Large intestine (tissue), 3 donors: ENCODE results near the gene ARHGEF39. TPM values are rescaled to one million over a fixed set of nuclear protein-coding genes. Genes with fewer than 3 reads are reported as not detected.
"Not testable (repeated sequence)": the region's sequence is repeated elsewhere in the genome, so short reads cannot be mapped to it uniquely, and the experiment has no call there.

Source experiments
- DNase-seq, 2 donors: peaks; one replicate each; pipeline versions ENCODE4 v3.0.0 to v3.0.0-alpha.2; 2013
- H3K27ac ChIP-seq: one replicate; pipeline ENCODE4 v1.5.1; 2013; ENCODE audit warnings: low read length
- H3K27me3 ChIP-seq: 2 replicates; pipeline ENCODE4 v1.6.1; 2013; ENCODE audit warnings: low read length; ENCODE audit not compliant: control insufficient read depth, insufficient read depth
- H3K36me3 ChIP-seq: 2 replicates; pipeline ENCODE4 v1.6.1; 2013; ENCODE audit warnings: low read length; ENCODE audit not compliant: control insufficient read depth, insufficient read depth
- H3K4me1 ChIP-seq: one replicate; pipeline ENCODE4 v1.6.1; 2013; ENCODE audit warnings: low read length; ENCODE audit not compliant: control insufficient read depth, insufficient read depth
- H3K4me3 ChIP-seq: one replicate; pipeline ENCODE4 v1.5.1; 2013; ENCODE audit warnings: low read length
- H3K9me3 ChIP-seq: one replicate; pipeline ENCODE4 v1.6.1; 2013; ENCODE audit warnings: mild to moderate bottlenecking, low read depth, low read length, moderate library complexity; ENCODE audit not compliant: control insufficient read depth
- WGBS: methylation state at CpG from one replicate; pipeline ENCODE4 v1.1.5; 2013; ENCODE audit warnings: low lambda C conversion rate; ENCODE audit not compliant: insufficient coverage; 5-methylcytosine and 5-hydroxymethylcytosine counted together
- polyA plus RNA-seq: library from polyadenylated mRNA; unstranded; fragments of 120-200 nt; gene quantifications from one replicate; pipeline ENCODE4 v1.2.1, GENCODE V29; 2013

Gene ARHGEF39
- polyA plus RNA-seq, 1 donor: 5.2 TPM

- DNase-seq: peak in 1 of 2 donors; percentile 53
- H3K4me1 ChIP-seq: peaks cover 12% of the 10 kb centered on the region
- no peaks in the 10 kb centered on the region for H3K27me3 ChIP-seq
- WGBS: no CpG with 5 or more reads among the region's 7 CpGs
- no peak overlapping the region for H3K27ac ChIP-seq
- no peaks in the 10 kb centered on the region for H3K9me3 ChIP-seq
- no peaks in the 10 kb centered on the region for H3K36me3 ChIP-seq
- no peak overlapping the region for H3K4me3 ChIP-seq
These were observed 12.8 kb downstream of the ARHGEF39 start for GRCh38 chr9:35651956-35652828.

- Histone ChIP-seq H3K36me3 (no peaks in the 10 kb centered on the region), H3K9me3 (no peaks in the 10 kb centered on the region), H3K4me3 (no peak within 1 kb of the TSS), H3K27ac (no peak within 1 kb of the TSS), H3K4me1 (peaks cover 8% of the 10 kb centered on the region), H3K27me3 (no peaks in the 10 kb centered on the region)
- WGBS: no CpG with 5 or more reads among the region's 22 CpGs
- DNase-seq: no peak
These were observed 14.4 kb downstream of the ARHGEF39 start, which contains the start of gene SIT1 for GRCh38 chr9:35650341-35651158. Gene SIT1, minus strand, starts transcription at chr9:35650931. Its CDS starts 78 bp downstream, at chr9:35650853.

- no peak overlapping the region for H3K4me3 ChIP-seq
- no peaks in the 10 kb centered on the region for H3K27me3 ChIP-seq
- DNase-seq: no peak
- no CpG with 5 or more reads among the region's 26 CpGs for WGBS
- peaks cover 8% of the 10 kb centered on the region for H3K4me1 ChIP-seq
- H3K9me3 ChIP-seq: no peaks in the 10 kb centered on the region
- no peak overlapping the region for H3K27ac ChIP-seq
- no peaks in the 10 kb centered on the region for H3K36me3 ChIP-seq
These were observed 15.3 kb downstream of the ARHGEF39 start for GRCh38 chr9:35649431-35650340.

- no peaks in the 10 kb centered on the region for H3K9me3 ChIP-seq
- WGBS: no CpG with 5 or more reads among the region's 58 CpGs
- H3K36me3 ChIP-seq: no peaks in the 10 kb centered on the region
- DNase-seq: peak; percentile 94 to 95
- H3K27me3 ChIP-seq: no peaks in the 10 kb centered on the region
- peak overlapping the region; percentile 96 for H3K27ac ChIP-seq
- H3K4me1 ChIP-seq: peaks cover 4% of the 10 kb centered on the region
- H3K4me3 ChIP-seq: peak overlapping the region; percentile 73
These were observed 18.3 kb downstream of the ARHGEF39 start for GRCh38 chr9:35646533-35647265.

- no peaks in the 10 kb centered on the region for H3K9me3 ChIP-seq
These were observed 18.9 kb downstream of the ARHGEF39 start for GRCh38 chr9:35646153-35646532.

GRCh38 chr9:35645736-35646135 is 19.3 kb downstream of the ARHGEF39 start:
- H3K36me3 ChIP-seq, DNase-seq, H3K4me1 ChIP-seq, H3K9me3 ChIP-seq, H3K27me3 ChIP-seq: not testable (repeated sequence)
- peak overlapping the region; percentile 96 for H3K27ac ChIP-seq
- no CpG with 5 or more reads among the region's 10 CpGs for WGBS
- H3K4me3 ChIP-seq: peak overlapping the region; percentile 73

More at GRCh38 chr9:35646153-35646532, 18.9 kb downstream of the ARHGEF39 start:
- peak overlapping the region; percentile 73 for H3K4me3 ChIP-seq
- DNase-seq: peak; percentile 79 to 93
- H3K27ac ChIP-seq: peak overlapping the region; percentile 96
- H3K4me1 ChIP-seq: peaks cover 4% of the 10 kb centered on the region
- no CpG with 5 or more reads among the region's 11 CpGs for WGBS
- no peaks in the 10 kb centered on the region for H3K27me3 ChIP-seq
- no peaks in the 10 kb centered on the region for H3K36me3 ChIP-seq

- Histone ChIP-seq H3K9me3 (no peaks in the 10 kb centered on the region), H3K36me3 (no peaks in the 10 kb centered on the region), H3K27ac (no peak overlapping the region), H3K27me3 (no peaks in the 10 kb centered on the region), H3K4me1 (peaks cover 4% of the 10 kb centered on the region), H3K4me3 (no peak overlapping the region)
- DNase-seq: no peak
- WGBS: no CpG with 5 or more reads among the region's 12 CpGs
These were observed 21.9 kb downstream of the ARHGEF39 start for GRCh38 chr9:35643046-35643445.

- not testable (repeated sequence) for DNase-seq, H3K27me3 ChIP-seq, H3K4me3 ChIP-seq, H3K27ac ChIP-seq, H3K36me3 ChIP-seq, H3K4me1 ChIP-seq, H3K9me3 ChIP-seq
- WGBS: no CpG with 5 or more reads among the region's 3 CpGs
These were observed 23.5 kb downstream of the ARHGEF39 start for GRCh38 chr9:35641478-35641877.

- not testable (repeated sequence) for H3K9me3 ChIP-seq, H3K27ac ChIP-seq, H3K4me1 ChIP-seq, H3K27me3 ChIP-seq, DNase-seq, H3K36me3 ChIP-seq, H3K4me3 ChIP-seq
- 100% methylated on average over 3 of the region's 15 CpGs for WGBS
These were observed 24.6 kb downstream of the ARHGEF39 start for GRCh38 chr9:35640431-35640830.
